ENCODE measurements around the gene SPATA21. TPM values are rescaled to one million over a fixed set of nuclear protein-coding genes. Genes with fewer than 3 reads are reported as not detected.

The SPATA21 gene
- total and polyA plus RNA-seq, 2 donors from 2014 or later: not detected

DNA sequence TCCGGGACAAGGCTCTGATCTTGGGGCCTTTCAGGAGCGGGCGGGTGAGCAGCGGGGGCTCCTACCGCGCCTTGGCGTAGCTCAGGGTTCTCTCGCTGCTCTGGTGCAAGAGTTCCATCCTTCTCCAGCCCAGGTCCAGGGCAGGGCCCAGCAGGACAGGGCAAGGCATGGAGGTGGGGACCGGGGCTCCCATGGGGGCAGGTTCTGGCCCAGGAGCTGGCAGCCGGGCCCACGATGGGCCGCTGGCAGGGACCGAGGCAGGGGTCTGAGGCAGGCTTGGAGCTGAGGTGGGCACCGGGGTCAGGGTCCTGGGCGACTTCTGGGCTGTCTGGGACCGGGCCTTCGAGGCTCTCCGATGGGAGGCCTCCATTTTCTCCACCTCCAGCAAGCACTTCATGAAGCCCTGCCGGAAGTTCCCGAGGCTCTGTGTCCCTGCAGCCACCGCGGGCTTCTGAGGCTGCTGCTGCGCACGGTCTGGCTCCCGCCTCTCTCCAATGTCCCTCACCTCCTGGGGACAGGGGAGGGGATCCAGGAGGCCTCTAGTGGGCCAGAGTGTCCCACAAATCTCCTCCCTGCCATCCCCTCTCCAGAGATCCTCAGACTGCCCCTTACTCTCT is 27.6 kb downstream of the SPATA21 start:
- H3K27me3 ChIP-seq (ENCODE audit: control insufficient read depth, insufficient read depth, low read length): no peaks in the 10 kb centered on the region
- H3K27ac ChIP-seq (ENCODE audit: low read depth in 2 of 2, low read length in 2 of 2): no peak overlapping the region
- no peaks in the 10 kb centered on the region for H3K9me3 ChIP-seq (ENCODE audit: control insufficient read depth in 2 of 3, insufficient read depth in 1 of 3, low read length in 3 of 3)
- intact Hi-C loops (cut with DNase I): no loop called here
- H3K4me3 ChIP-seq (ENCODE audit: low read length in 3 of 3): no peak overlapping the region
- H3K9ac ChIP-seq (ENCODE audit: low read length in 3 of 3): no peak overlapping the region
- H3K4me1 ChIP-seq (ENCODE audit: control insufficient read depth in 2 of 3, insufficient read depth in 2 of 3, low read depth in 1 of 3, low read length in 3 of 3): no peaks in the 10 kb centered on the region
- no peaks in the 10 kb centered on the region for H3K36me3 ChIP-seq (ENCODE audit: control insufficient read depth in 2 of 3, insufficient read depth in 3 of 3, low read length in 3 of 3)
- no peak for DNase-seq
- no peak for FAIRE-seq
- TF ChIP-seq, protein P1, sequence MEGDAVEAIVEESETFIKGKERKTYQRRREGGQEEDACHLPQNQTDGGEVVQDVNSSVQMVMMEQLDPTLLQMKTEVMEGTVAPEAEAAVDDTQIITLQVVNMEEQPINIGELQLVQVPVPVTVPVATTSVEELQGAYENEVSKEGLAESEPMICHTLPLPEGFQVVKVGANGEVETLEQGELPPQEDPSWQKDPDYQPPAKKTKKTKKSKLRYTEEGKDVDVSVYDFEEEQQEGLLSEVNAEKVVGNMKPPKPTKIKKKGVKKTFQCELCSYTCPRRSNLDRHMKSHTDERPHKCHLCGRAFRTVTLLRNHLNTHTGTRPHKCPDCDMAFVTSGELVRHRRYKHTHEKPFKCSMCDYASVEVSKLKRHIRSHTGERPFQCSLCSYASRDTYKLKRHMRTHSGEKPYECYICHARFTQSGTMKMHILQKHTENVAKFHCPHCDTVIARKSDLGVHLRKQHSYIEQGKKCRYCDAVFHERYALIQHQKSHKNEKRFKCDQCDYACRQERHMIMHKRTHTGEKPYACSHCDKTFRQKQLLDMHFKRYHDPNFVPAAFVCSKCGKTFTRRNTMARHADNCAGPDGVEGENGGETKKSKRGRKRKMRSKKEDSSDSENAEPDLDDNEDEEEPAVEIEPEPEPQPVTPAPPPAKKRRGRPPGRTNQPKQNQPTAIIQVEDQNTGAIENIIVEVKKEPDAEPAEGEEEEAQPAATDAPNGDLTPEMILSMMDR (IDR thresholded peaks at IDR 0.05; ENCODE audit: borderline replicate concordance, extremely low read depth, insufficient read depth): no peak

GRCh38 chr1:16406868-16407267 is 30.4 kb downstream of the SPATA21 start:
- H3K36me3 ChIP-seq (ENCODE audit: control insufficient read depth in 2 of 3, insufficient read depth in 3 of 3, low read length in 3 of 3): no peaks in the 10 kb centered on the region
- FAIRE-seq: no peak
- intact Hi-C loops (cut with DNase I): no loop called here
- no peaks in the 10 kb centered on the region for H3K9me3 ChIP-seq (ENCODE audit: control insufficient read depth in 2 of 3, insufficient read depth in 1 of 3, low read length in 3 of 3)
- no peak overlapping the region for H3K4me3 ChIP-seq (ENCODE audit: low read length in 3 of 3)
- no peak overlapping the region for H3K27ac ChIP-seq (ENCODE audit: low read depth in 2 of 2, low read length in 2 of 2)
- TF ChIP-seq, protein P1 (IDR thresholded peaks at IDR 0.05; ENCODE audit: borderline replicate concordance, extremely low read depth, insufficient read depth): no peak
- H3K27me3 ChIP-seq (ENCODE audit: control insufficient read depth, insufficient read depth, low read length): no peaks in the 10 kb centered on the region
- H3K4me1 ChIP-seq (ENCODE audit: control insufficient read depth in 2 of 3, insufficient read depth in 2 of 3, low read depth in 1 of 3, low read length in 3 of 3): no peaks in the 10 kb centered on the region
- DNase-seq: no peak
- no peak overlapping the region for H3K9ac ChIP-seq (ENCODE audit: low read length in 3 of 3)

DNA sequence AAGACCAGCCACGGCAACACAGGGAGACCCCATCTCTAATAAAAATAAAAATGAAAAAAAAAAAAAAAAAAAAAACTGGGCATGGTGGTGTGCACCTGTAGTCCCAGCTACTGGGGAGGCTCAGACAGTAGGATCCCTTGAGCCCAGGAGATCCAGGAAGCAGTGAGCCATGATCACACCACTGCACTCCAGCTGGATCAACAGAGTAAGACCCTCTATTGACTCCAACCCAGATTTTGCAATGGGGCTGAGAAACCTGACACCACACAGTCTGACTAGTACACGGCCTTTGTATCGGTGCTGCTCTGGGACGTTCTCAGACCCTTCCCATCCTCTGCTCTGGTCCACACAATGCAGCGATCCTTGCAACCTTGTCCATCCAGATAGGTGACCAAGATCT is 31.8 kb downstream of the SPATA21 start:
- no peak overlapping the region for H3K27ac ChIP-seq (ENCODE audit: low read depth in 2 of 2, low read length in 2 of 2)
- intact Hi-C loops (cut with DNase I): no loop called here
- H3K4me1 ChIP-seq (ENCODE audit: control insufficient read depth in 2 of 3, insufficient read depth in 2 of 3, low read depth in 1 of 3, low read length in 3 of 3): no peaks in the 10 kb centered on the region
- no peaks in the 10 kb centered on the region for H3K36me3 ChIP-seq (ENCODE audit: control insufficient read depth in 2 of 3, insufficient read depth in 3 of 3, low read length in 3 of 3)
- no peaks in the 10 kb centered on the region for H3K9me3 ChIP-seq (ENCODE audit: control insufficient read depth in 2 of 3, insufficient read depth in 1 of 3, low read length in 3 of 3)
- TF ChIP-seq, protein P1 (IDR thresholded peaks at IDR 0.05; ENCODE audit: borderline replicate concordance, extremely low read depth, insufficient read depth): no peak
- no peak for FAIRE-seq
- no peaks in the 10 kb centered on the region for H3K27me3 ChIP-seq (ENCODE audit: control insufficient read depth, insufficient read depth, low read length)
- H3K4me3 ChIP-seq (ENCODE audit: low read length in 3 of 3): no peak overlapping the region
- H3K9ac ChIP-seq (ENCODE audit: low read length in 3 of 3): no peak overlapping the region
- DNase-seq: no peak

- FAIRE-seq (no peak), DNase-seq (no peak)
- Histone ChIP-seq H3K27ac (ENCODE audit: low read depth in 2 of 2, low read length in 2 of 2) (no peak overlapping the region), H3K4me1 (ENCODE audit: control insufficient read depth in 2 of 3, insufficient read depth in 2 of 3, low read depth in 1 of 3, low read length in 3 of 3) (no peaks in the 10 kb centered on the region), H3K4me3 (ENCODE audit: low read length in 3 of 3) (no peak overlapping the region), H3K9me3 (ENCODE audit: control insufficient read depth in 2 of 3, insufficient read depth in 1 of 3, low read length in 3 of 3) (no peaks in the 10 kb centered on the region), H3K36me3 (ENCODE audit: control insufficient read depth in 2 of 3, insufficient read depth in 3 of 3, low read length in 3 of 3) (no peaks in the 10 kb centered on the region), H3K9ac (ENCODE audit: low read length in 3 of 3) (no peak overlapping the region), H3K27me3 (ENCODE audit: control insufficient read depth, insufficient read depth, low read length) (no peaks in the 10 kb centered on the region)
- intact Hi-C loops (cut with DNase I): no loop called here
- TF ChIP-seq, protein P1 (IDR thresholded peaks at IDR 0.05; ENCODE audit: borderline replicate concordance, extremely low read depth, insufficient read depth): no peak
Measured at GRCh38 chr1:16402742-16403141, 34.5 kb downstream of the SPATA21 start.
